Transverse colon (tissue), 4 donors: Measurements from ENCODE around the gene CP.

Experiments used
- CTCF ChIP-seq, 5 experiments: fragments of 200-600 bp in 3 of 5; fragments of 450-650 bp in 2 of 5; sonication (generic) in 3 of 5; IDR thresholded peaks; 1 replicate in 2 of 5; 2 replicates in 3 of 5; pipeline ENCODE4 v1.5.1; 2016 to 2017; ENCODE audit warnings: antibody characterized with exemption in 5 of 5, inconsistent platforms in 3 of 5, mild to moderate bottlenecking in 2 of 5, moderate library complexity in 1 of 5
- POLR2A ChIP-seq: fragments of 450-650 bp; IDR thresholded peaks from one replicate; pipeline ENCODE4 v1.6.1; 2016; ENCODE audit warnings: antibody characterized with exemption, mild to moderate bottlenecking, moderate library complexity
- POLR2AphosphoS5 ChIP-seq, 3 donors: sonication (generic); formaldehyde crosslinking; IDR thresholded peaks; one replicate each; pipeline ENCODE4 v1.6.1; 2016; ENCODE audit warnings: antibody characterized with exemption in 3 of 3

GRCh38 chr3:149233323-149233722 is 11.7 kb upstream of the CP start:
- TF ChIP-seq CTCF (IDR thresholded peaks at IDR 0.05): no peak
- TF ChIP-seq POLR2A: no peak
- no peak for TF ChIP-seq POLR2AphosphoS5 (IDR thresholded peaks at IDR 0.05)
